Gastroesophageal sphincter (tissue), 3 donors: Measurements from ENCODE around the gene S100B.

Experiments used
- CTCF ChIP-seq, 4 experiments: fragments of 200-600 bp in 2 of 4; fragments of 450-650 bp in 2 of 4; sonication (generic) in 1 of 4; IDR thresholded peaks; one replicate each; pipeline ENCODE4 v1.5.1; 2017 to 2019; ENCODE audit warnings: antibody characterized with exemption in 4 of 4, mild to moderate bottlenecking in 2 of 4, moderate library complexity in 2 of 4
- POLR2A ChIP-seq, 2 donors: fragments of 450-650 bp; IDR thresholded peaks; one replicate each; pipeline ENCODE4 v1.6.1; 2017; ENCODE audit warnings: antibody characterized with exemption in 2 of 2, mild to moderate bottlenecking in 2 of 2, moderate library complexity in 1 of 2
- POLR2AphosphoS5 ChIP-seq: sonication (generic); formaldehyde crosslinking; IDR thresholded peaks from one replicate; pipeline ENCODE4 v1.6.1; 2017; ENCODE audit warnings: antibody characterized with exemption

GRCh38 chr21:46626536-46626935, 21.7 kb upstream of the S100B start:
- TF ChIP-seq CTCF (IDR thresholded peaks at IDR 0.05) (no peak), POLR2AphosphoS5 (no peak), POLR2A (IDR thresholded peaks at IDR 0.05) (no peak)
